ENCODE measurements around the gene PCED1A. TPM values are rescaled to one million over a fixed set of nuclear protein-coding genes. Genes with fewer than 3 reads are reported as not detected.

The PCED1A gene
- total and polyA plus RNA-seq, 2 donors (not counting 3 experiments of a cell fraction or from before 2014, with no cell fraction given) = 20.1 to 32.0 TPM

GRCh38 chr20:2798814-2799213, 41.6 kb downstream of the PCED1A start:
- TF ChIP-seq POLR2AphosphoS5 (IDR thresholded peaks at IDR 0.05; ENCODE audit: insufficient read depth, low read depth, low read length) (no peak), EZH2 (IDR thresholded peaks at IDR 0.05; ENCODE audit: borderline replicate concordance, low read depth, low read length, severe bottlenecking) (no peak), GATA2 (IDR thresholded peaks at IDR 0.05; ENCODE audit: insufficient read depth, insufficient read length, low read depth, low read length) (no peak), JUN (IDR thresholded peaks at IDR 0.05; ENCODE audit: borderline replicate concordance, insufficient read depth, insufficient read length, low read depth) (no peak), FOS (IDR thresholded peaks at IDR 0.05; ENCODE audit: borderline replicate concordance, insufficient read depth, low read length) (no peak), MAX (IDR thresholded peaks at IDR 0.05; ENCODE audit: insufficient read depth, insufficient read length) (no peak), CTCF (IDR thresholded peaks at IDR 0.05; ENCODE audit: extremely low read depth in 1 of 2, insufficient read depth in 1 of 2, low read depth in 1 of 2, low read length in 2 of 2) (no peak), MYC (IDR thresholded peaks at IDR 0.05; ENCODE audit: low read depth, low read length) (no peak), POLR2A (IDR thresholded peaks at IDR 0.05; ENCODE audit: low read depth, low read length) (no peak)
- Histone ChIP-seq H3K79me2 (ENCODE audit: control insufficient read depth, insufficient read depth, low read length) (no peaks in the 10 kb centered on the region), H3K27me3 (ENCODE audit: control insufficient read depth in 2 of 2, insufficient read depth in 2 of 2, low read length in 2 of 2) (peaks cover 29 to 40% of the 10 kb centered on the region in 2 experiments), H3K9me1 (replicated peaks; ENCODE audit: control insufficient read depth, extremely low read depth, insufficient read depth, low read length) (no peaks in the 10 kb centered on the region), H3K9ac (replicated peaks; ENCODE audit: extremely low read depth, insufficient read depth, low read length) (no peak overlapping the region), H3K9me3 (replicated peaks; ENCODE audit: control insufficient read depth, insufficient read depth, low read length) (no peaks in the 10 kb centered on the region), H3K4me2 (ENCODE audit: insufficient read depth, low read length) (no peak overlapping the region), H3K4me1 (ENCODE audit: control insufficient read depth, extremely low read depth, insufficient read depth, low read length) (peaks cover 6% of the 10 kb centered on the region), H3K4me3 (replicated peaks in 1 of 3; ENCODE audit: insufficient read depth in 1 of 3, low read depth in 1 of 3, low read length in 3 of 3) (no peak overlapping the region), H3K27ac (ENCODE audit: insufficient read depth, low read depth, low read length) (no peak overlapping the region), H2AFZ (ENCODE audit: low read depth, low read length) (no peak overlapping the region), H3K36me3 (ENCODE audit: control insufficient read depth in 2 of 2, extremely low read depth in 1 of 2, insufficient read depth in 2 of 2, low read length in 2 of 2) (no peaks in the 10 kb centered on the region), H4K20me1 (replicated peaks; ENCODE audit: control insufficient read depth, extremely low read depth, insufficient read depth, low read length) (no peaks in the 10 kb centered on the region)
- dilution Hi-C loops (cut with MboI; ENCODE audit: extremely low pct_ligation_motif_present, low sequenced_read_pairs) = no loop called here
- no TSS peak for BruUV-seq (replicated peaks)
- DNase-seq (ENCODE audit: low read depth, low spot score) = no peak
- no peak for FAIRE-seq
- POLR2A ChIA-PET = no interaction called here
- intact Hi-C loops (cut with micrococcal nuclease) = no loop called here
- CTCF ChIA-PET = interaction anchor here (2.7 kb wide), 1 partner anchor 53 kb away, joined by 7 read pairs; no protein-coding TSS in a partner anchor

Measured in endothelial cell of umbilical vein (primary cell).